ENCODE results near the gene DYNC1I1. TPM values are rescaled to one million over a fixed set of nuclear protein-coding genes. Genes with fewer than 3 reads are reported as not detected.

DYNC1I1 gene
- total RNA-seq = 3.5 and 4.4 TPM in 2 replicates

GRCh38 chr7:95772298-95772770 lies at the start of gene DYNC1I1:
TSS of gene DYNC1I1 (plus strand) at chr7:95772554. CDS start at chr7:95804730, 32,176 bp downstream.

Other genes starting within 250 kb of the DYNC1I1 start
- 2.2 and 18.5 TPM in 2 replicates for gene PDK4, start 176.0 kb upstream of the DYNC1I1 start, total RNA-seq